ENCODE results near the gene ZNF584. TPM values are rescaled to one million over a fixed set of nuclear protein-coding genes. Genes with fewer than 3 reads are reported as not detected.
"Not testable (repeated sequence)": the region's sequence is repeated elsewhere in the genome, so short reads cannot be mapped to it uniquely, and the experiment has no call there.

Gene ZNF584
- total RNA-seq, 1 donor from 2014 or later = 15.8 TPM

- intact Hi-C loops (cut with DNase I) = no loop called here
- ATAC-seq (no peak), DNase-seq (ENCODE audit: missing footprints) (no peak)
Measured at GRCh38 chr19:58400316-58400915, 8.0 kb upstream of the ZNF584 start.

DNA sequence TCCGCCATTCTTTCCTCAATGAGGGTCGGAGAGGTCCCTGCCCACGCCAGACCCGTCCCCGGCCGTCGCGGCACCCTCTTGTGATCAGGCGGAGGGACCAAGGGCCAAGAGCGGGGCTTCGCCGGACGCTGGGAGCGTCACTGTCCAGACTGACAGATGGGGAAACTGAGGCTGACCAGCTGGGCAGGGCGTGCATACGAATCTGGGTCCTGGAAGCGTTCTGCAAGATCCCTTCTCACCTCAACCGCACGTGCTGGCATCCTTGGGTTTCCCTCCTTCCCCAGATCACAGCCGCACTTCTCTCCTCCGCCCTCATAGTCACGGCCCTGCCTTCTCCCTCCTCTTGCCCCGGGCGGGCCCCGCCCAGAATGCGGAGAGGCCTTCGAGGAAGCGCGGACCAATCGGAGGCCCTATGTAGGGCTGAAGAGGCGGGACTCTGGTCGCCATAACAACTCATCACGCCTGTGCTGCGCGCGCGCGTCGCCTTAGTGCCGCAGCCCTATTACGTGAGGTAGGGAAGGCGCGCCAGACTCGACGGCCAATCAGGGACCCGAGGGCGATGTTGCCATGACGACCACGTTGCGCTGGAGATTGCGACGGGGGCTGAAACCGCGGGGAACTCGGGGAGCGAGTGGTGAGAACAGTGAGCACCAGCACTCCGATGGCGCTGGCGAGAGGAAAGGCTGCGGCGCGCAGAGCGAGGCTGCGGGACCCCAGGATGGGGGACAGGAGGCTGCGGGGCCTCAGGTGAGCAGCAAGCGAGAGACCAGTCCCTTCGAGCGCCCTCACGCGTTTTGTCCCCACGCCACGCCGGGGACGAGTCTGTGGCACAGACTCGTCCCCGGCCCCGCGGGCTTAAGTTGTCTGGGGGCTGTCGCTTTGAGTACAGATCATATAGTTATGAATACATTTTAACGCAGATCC lies 7.3 kb upstream of the ZNF584 start:
- peak; percentile 100 for DNase-seq (ENCODE audit: missing footprints)
- intact Hi-C loops (cut with DNase I) = no loop called here

DNA sequence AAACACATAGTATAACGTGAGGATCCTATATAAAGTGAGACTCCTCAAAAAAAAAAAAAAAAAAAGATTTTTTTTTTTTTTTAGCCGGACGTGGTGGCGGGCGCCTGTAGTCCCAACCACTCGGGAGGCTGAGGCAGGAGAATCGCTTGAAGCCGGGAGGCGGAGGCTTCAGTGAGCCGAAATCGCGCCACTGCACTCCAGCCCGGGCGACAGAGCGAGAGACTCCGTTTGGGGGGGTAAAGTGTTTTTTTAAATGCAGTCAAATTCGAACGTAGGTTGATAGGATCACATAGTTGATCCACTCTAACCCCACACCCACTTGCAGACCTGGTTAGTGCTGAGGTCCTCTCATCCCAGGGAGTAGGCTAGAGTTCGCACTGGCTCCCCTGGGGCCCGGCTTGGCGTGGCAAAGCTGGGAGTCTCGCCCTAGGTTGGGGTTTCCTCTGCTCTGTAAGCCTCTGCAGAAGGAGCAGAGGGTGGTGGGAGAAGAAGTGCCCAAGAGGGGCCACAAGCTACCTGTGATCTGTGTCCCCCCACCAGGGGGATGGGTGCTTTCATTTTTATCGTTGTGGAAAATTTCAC lies 6.5 kb upstream of the ZNF584 start:
- no peak for ATAC-seq
- no peak for DNase-seq (ENCODE audit: missing footprints)
- intact Hi-C loops (cut with DNase I) = no loop called here

More for the DNA sequence above, 7.3 kb upstream of the ZNF584 start:
- ATAC-seq = peak; percentile 99

DNA sequence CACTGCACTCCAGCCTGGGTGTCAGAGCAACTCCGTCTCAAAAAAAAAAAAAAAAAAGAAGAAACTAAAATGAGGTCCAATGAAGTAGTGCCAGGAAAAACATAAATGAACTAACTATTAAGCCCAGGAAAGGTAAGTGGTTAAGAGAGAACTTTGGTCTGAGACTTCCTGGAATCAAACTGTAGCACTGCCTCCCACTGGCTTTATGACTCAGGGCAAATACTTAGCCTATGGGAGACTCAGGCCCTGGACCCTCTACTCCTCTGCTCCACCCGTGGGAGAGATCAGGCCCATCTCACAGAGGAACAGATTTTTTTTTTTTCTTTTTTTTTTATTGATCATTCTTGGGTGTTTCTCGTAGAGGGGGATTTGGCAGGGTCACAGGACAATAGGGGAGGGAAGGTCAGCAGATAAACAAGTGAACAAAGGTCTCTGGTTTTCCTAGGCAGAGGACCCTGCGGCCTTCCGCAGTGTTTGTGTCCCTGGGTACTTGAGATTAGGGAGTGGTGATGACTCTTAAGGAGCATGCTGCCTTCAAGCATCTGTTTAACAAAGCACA lies 4.5 kb upstream of the ZNF584 start:
- intact Hi-C loops (cut with DNase I); DNase-seq (ENCODE audit: missing footprints); ATAC-seq: not testable (repeated sequence)

- intact Hi-C loops (cut with DNase I) = no loop called here
- no peak for ATAC-seq
Measured at GRCh38 chr19:58406818-58407657, 1.4 kb upstream of the ZNF584 start.

DNA sequence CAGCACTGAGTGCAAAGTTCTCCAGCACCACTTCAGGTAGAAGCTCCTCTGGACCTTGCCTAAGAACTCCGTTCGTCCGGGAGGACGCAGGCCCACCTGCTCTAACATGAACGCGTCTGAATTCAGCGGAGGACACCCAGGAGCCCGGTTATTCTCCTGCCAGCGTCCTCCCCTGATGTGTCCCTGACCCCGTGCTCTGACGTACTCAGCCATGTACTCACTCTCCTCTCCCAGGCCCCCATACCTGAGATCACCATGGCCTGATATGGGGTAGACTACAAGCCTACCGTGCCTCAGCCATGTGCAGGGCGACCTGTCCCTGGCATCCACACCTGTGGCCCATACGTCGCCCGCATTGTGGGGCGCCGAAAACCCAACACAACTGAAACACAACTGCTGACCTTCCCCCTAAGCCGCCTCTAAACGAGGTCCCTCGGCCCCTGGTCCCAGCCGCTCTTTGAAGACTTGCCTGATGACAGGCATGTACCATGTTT lies 744 bp upstream of the ZNF584 start:
- ATAC-seq (peak; percentile 1), DNase-seq (ENCODE audit: missing footprints) (no peak)
- intact Hi-C loops (cut with DNase I) = loop anchor here (1.0 kb wide), 1 partner anchor 45 kb away; the partner anchor contains the start of gene ZNF497

More at GRCh38 chr19:58406818-58407657, 1.4 kb upstream of the ZNF584 start:
- DNase-seq (ENCODE audit: missing footprints) = no peak

DNA sequence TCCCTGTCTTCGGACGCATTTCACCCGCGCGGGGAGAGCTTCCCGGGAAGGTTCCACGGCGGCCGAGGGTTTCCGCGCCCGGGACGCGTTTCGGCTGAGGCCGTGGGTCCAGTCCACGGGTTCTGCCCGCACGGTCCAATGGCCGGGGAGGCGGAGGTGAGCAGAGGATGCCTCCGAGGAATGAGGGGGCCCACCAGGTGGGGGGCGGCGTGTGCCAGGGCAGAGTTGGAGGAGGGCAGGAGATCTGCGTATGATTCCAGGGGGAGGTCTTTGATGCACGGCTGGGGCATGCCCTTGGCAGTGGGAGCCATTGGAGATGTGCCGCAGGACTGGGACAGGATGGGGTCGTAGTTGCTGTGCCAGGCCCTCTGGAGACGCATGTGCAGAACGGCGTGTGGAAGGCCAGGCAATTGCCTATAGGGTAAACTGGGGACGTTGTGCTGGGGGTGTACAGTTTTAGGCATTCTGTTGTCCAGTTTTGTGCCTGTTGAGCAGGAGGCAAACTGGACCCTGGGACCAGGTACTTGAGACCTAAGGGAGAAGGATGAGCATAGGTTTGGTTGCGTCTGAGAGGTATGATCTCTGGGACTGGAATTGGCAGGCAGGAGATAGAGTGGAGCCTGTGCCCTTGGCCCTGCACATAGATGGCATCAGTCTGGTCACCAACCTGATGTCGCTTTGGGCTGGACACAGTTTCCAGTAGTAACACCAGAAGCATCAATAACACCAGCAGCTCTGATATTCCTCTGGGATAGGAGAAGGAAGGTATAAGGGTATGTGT lies 751 bp downstream of the ZNF584 start:
- intact Hi-C loops (cut with DNase I) = no loop called here
- no peak for DNase-seq (ENCODE audit: missing footprints)
- peak; percentile 17 for ATAC-seq

DNA sequence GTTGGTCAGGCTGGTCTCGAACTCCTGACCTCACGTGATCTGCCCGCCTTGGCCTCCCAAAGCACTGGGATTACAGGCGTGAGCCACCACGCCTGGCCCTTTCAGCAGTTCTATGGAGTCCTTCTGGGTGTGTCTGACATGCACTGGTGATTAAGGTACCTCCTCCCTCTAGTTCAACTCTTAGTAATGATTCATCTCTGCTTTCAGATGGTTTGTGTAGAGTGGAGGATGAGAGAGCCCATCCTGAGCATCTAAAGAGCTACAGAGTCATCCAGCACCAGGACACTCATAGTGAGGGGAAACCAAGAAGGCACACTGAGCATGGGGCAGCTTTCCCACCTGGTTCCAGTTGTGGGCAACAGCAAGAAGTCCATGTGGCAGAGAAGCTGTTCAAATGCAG lies 8.2 kb downstream of the ZNF584 start:
- ATAC-seq (no peak), DNase-seq (ENCODE audit: missing footprints) (no peak)
- intact Hi-C loops (cut with DNase I) = no loop called here

- ATAC-seq (no peak), DNase-seq (ENCODE audit: missing footprints) (no peak)
- intact Hi-C loops (cut with DNase I) = no loop called here
Measured at GRCh38 chr19:58417071-58417470, 8.6 kb downstream of the ZNF584 start.

GRCh38 chr19:58428617-58429016 lies 20.2 kb downstream of the ZNF584 start:
- ATAC-seq = no peak
- DNase-seq (ENCODE audit: missing footprints) = no peak
- intact Hi-C loops (cut with DNase I) = no loop called here

GRCh38 chr19:58429745-58430144 lies 21.3 kb downstream of the ZNF584 start:
- no peak for DNase-seq (ENCODE audit: missing footprints)

DNA sequence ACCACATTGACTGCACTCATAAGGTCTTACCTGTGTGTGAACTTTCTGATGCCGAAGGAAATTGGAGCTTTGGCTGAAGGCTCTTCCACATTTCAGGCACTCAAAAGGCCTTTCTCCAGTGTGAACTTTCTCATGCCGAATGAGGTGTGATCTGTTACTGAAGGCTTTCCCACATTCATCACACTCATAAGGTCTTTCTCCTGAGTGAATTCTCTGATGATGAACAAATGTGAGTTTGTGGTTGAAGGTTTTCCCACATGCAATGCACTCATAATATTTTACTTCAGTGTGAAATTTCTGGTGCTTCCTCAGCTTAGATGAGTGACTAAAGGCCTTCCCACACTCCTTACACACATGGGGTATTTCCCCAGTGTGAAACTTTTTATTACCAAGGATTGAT lies 25.8 kb downstream of the ZNF584 start:
- DNase-seq (ENCODE audit: missing footprints) = no peak
- no peak for ATAC-seq
- intact Hi-C loops (cut with DNase I) = no loop called here

More at GRCh38 chr19:58429745-58430144, 21.3 kb downstream of the ZNF584 start:
- ATAC-seq = no peak
- intact Hi-C loops (cut with DNase I) = no loop called here

GRCh38 chr19:58439576-58440554 lies 31.4 kb downstream of the ZNF584 start, which contains the start of gene ZNF132:
Gene ZNF132, minus strand, starts transcription at chr19:58440153. Its CDS starts 332 bp downstream, at chr19:58439821.
- intact Hi-C loops (cut with DNase I) = loop anchor here (1.0 kb wide), 1 partner anchor 11 kb away; the partner anchor contains the start of gene ZNF324B
- peak; percentile 98 for DNase-seq (ENCODE audit: missing footprints)
- ATAC-seq = peak; percentile 98

- intact Hi-C loops (cut with DNase I) = loop anchor here (1.0 kb wide), 1 partner anchor 11 kb away; the partner anchor contains the start of gene ZNF324B
- ATAC-seq (peak; percentile 3), DNase-seq (ENCODE audit: missing footprints) (no peak)
Measured at GRCh38 chr19:58440556-58440955, 32.1 kb downstream of the ZNF584 start.

DNA sequence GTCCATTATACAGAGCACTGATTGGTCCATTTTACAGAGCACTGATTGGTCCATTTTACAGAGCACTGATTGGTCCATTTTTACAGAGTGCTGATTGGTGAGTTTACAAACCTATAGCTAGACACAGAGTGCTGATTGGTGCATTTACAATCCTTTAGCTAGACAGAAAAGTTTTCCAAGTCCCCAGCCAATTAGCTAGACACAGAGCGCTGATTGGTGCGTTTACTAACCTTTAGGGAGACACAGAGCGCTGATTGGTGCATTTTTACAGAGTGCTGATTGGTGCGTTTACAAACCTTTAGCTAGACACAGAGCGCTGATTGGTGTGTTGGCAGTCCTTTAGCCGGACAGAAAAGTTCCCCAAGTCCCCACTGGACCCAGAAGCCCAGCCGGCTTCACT lies 34.5 kb downstream of the ZNF584 start:
- DNase-seq (ENCODE audit: missing footprints); ATAC-seq; intact Hi-C loops (cut with DNase I): not testable (repeated sequence)

DNA sequence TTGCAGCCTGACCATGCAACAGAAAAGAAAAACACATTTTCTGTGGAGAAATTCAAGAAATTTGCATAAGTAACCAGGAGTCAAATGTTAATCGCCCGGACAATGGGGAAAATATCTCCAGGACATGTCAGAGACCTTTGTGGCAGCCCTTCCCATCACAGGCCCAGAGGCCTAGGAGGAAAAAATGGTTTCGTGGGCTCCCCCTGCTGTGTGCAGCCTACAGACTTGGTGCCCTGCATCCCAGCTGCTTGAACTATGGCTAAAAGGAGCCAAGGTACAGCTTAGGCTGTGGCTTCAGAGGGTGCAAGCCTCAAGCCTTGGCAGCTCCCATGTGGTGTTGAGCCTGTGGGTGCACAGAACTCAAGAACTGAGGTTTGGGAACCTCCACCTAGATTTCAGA lies 40.4 kb downstream of the ZNF584 start:
- intact Hi-C loops (cut with DNase I); ATAC-seq; DNase-seq (ENCODE audit: missing footprints): not testable (repeated sequence)

Measured in Right ventricle myocardium inferior (tissue), 1 donor.